Lower leg skin (tissue), 4 donors: ENCODE measurements around the gene GUCY1A1. TPM values are rescaled to one million over a fixed set of nuclear protein-coding genes. Genes with fewer than 3 reads are reported as not detected.

Experiments used
- DNase-seq, 2 donors: peaks; one replicate each; pipeline ENCODE4 v3.0.0-alpha.2; 2019; ENCODE audit warnings: low spot score in 2 of 2
- H3K4me3 ChIP-seq: fragments of 200-600 bp; sonication (generic); 2 replicates; pipeline ENCODE4 v1.5.1; 2017; ENCODE audit warnings: mild to moderate bottlenecking, low read depth; ENCODE audit not compliant: poor library complexity, severe bottlenecking
- POLR2A ChIP-seq, 2 donors: fragments of 450-650 bp; IDR thresholded peaks; one replicate each; pipeline ENCODE4 v1.6.1; 2016 to 2017; ENCODE audit warnings: antibody characterized with exemption in 2 of 2, mild to moderate bottlenecking in 1 of 2, moderate library complexity in 1 of 2
- whole genome bisulfite sequencing, 2 donors: methylation state at CpG; one replicate each; pipeline ENCODE4 v1.1.5; 2018; 5-methylcytosine and 5-hydroxymethylcytosine counted together
- intact Hi-C: fragments of 100-400 bp; cut with DNase I; formaldehyde crosslinking; loops from one replicate; pipeline ENCODE4 v1.15.0; 2023; ENCODE audit warnings: low total_unique reads
- total RNA-seq, 4 donors: library from RNA; depleted of rRNA; stranded (reverse); fragments of >200 nt; gene quantifications; one replicate each; pipeline ENCODE4 v1.1.0, GENCODE V29; 2016
- TF ChIP-seq, protein P1 (sequence below), 3 donors: fragments of 450-650 bp; IDR thresholded peaks; one replicate each; pipeline ENCODE4 v1.5.1; 2016; ENCODE audit warnings: antibody characterized with exemption in 3 of 3, mild to moderate bottlenecking in 3 of 3, moderate library complexity in 2 of 3

Gene GUCY1A1
- total RNA-seq, 4 donors from 2014 or later: 1.5 to 12.9 (median 9.2) TPM

DNA sequence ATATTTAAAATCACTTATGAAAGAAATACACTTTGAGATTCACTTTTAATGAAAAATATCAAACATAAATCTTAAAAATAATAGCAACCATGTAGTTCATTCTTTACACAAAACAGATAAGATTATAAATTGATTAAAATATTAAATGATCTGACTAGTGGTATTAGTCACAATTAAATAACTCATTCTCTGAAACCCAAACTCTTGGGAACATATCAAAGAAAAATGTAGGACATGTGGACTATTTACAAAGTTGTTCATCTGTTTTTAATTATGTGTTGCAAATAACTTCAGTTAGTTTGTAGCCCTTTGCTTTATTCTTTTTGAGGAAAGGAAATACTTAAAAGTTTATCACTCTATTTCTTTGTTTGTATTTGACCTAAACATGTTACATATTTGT lies 9.5 kb upstream of the GUCY1A1 start:
- TF ChIP-seq POLR2A (IDR thresholded peaks at IDR 0.05): no peak
- TF ChIP-seq, protein P1, sequence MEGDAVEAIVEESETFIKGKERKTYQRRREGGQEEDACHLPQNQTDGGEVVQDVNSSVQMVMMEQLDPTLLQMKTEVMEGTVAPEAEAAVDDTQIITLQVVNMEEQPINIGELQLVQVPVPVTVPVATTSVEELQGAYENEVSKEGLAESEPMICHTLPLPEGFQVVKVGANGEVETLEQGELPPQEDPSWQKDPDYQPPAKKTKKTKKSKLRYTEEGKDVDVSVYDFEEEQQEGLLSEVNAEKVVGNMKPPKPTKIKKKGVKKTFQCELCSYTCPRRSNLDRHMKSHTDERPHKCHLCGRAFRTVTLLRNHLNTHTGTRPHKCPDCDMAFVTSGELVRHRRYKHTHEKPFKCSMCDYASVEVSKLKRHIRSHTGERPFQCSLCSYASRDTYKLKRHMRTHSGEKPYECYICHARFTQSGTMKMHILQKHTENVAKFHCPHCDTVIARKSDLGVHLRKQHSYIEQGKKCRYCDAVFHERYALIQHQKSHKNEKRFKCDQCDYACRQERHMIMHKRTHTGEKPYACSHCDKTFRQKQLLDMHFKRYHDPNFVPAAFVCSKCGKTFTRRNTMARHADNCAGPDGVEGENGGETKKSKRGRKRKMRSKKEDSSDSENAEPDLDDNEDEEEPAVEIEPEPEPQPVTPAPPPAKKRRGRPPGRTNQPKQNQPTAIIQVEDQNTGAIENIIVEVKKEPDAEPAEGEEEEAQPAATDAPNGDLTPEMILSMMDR (IDR thresholded peaks at IDR 0.05): no peak
- no peak overlapping the region for H3K4me3 ChIP-seq
- intact Hi-C loops: no loop called here

DNA sequence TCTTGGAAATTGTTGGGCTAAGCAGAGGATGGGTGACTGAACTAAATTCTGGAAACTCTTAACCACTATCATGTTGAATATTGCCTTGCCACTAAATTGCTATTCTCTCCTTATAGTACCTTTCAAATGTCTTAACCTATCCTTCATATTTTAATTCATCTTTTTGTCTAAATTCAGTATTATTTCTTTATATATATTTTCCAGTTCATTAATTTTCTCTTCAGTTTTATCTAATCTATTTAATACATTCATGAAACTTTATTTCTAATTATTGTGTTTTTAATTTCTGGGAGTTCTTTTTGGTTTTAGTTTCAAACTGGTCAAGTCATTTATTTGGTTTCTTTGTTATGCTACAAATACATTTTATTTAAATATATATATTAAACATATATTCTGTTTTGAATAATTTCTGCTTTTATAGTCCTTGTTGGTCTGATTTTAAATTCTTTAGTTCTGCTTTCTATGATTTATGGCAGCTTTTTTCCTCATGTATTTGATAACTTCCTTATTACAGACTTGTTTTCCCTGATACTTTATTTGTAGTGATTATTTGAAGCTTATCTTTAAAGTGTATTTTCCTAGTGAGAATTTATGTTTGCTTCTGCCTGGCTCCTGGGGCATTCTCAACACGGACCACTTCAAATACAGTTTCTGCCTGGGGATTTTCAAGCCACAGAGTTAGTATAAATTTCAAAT lies 8.5 kb upstream of the GUCY1A1 start:
- 34 to 59% methylated on average over 1 of the region's 1 CpG for WGBS, 2 donors
- DNase-seq: no peak
- no peak overlapping the region for H3K4me3 ChIP-seq
- TF ChIP-seq, protein P1 (IDR thresholded peaks at IDR 0.05): no peak
- TF ChIP-seq POLR2A (IDR thresholded peaks at IDR 0.05): no peak
- intact Hi-C loops: no loop called here

More for the DNA sequence above, 9.5 kb upstream of the GUCY1A1 start:
- DNase-seq: no peak

DNA sequence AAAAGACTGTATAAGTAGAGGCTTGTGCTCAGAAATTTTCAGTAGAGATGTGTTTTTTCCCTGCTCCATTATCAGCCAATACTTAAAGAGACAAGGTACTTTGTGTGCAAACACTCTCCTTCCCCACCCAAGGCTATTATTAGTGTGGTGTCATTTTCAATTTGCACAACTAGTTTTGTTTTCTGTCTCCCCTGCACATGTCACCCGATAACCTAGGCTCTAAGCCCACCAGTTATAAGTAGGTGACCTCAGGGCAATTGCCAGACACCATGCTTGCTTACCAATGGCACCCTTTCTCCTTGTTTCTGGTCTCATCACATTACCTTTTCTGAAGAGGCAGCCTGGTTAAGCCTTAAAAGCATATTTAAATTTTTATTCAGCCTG lies 8.0 kb upstream of the GUCY1A1 start:
- DNase-seq: no peak
- TF ChIP-seq, protein P1 (IDR thresholded peaks at IDR 0.05): no peak
- no peak for TF ChIP-seq POLR2A (IDR thresholded peaks at IDR 0.05)
- intact Hi-C loops: no loop called here
- no peak overlapping the region for H3K4me3 ChIP-seq
- WGBS, 2 donors: 70 to 87% methylated on average over 1 of the region's 1 CpG

DNA sequence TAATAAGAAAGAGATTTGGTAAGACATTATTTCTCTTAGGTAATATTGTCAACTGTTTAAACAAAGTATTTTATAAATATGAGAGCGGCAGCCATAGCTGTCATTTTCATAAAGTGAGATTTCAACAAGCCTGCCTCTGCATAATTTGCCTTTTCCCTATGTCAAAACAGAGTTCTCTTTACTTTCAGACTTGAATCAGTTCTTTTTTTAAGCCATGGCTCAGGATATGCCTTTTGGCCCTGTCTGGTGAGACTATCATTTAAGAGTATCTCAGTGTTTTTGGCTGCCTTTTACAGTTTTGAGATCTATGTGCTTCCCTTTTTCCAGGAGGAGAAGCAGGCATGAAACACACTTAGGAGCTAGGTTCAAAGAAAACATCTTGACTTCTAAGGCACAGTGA lies 7.5 kb upstream of the GUCY1A1 start:
- intact Hi-C loops: no loop called here
- TF ChIP-seq POLR2A (IDR thresholded peaks at IDR 0.05): no peak
- TF ChIP-seq, protein P1 (IDR thresholded peaks at IDR 0.05): no peak
- no peak for DNase-seq
- H3K4me3 ChIP-seq: no peak overlapping the region
- 86 to 94% methylated on average over 1 of the region's 1 CpG for WGBS, 2 donors

GRCh38 chr4:155660436-155660835 lies 6.2 kb upstream of the GUCY1A1 start:
- no peak overlapping the region for H3K4me3 ChIP-seq
- TF ChIP-seq, protein P1 (IDR thresholded peaks at IDR 0.05): no peak
- no peak for TF ChIP-seq POLR2A (IDR thresholded peaks at IDR 0.05)
- WGBS, 2 donors: 55 to 71% methylated on average over 2 of the region's 2 CpGs
- no peak for DNase-seq
- intact Hi-C loops: no loop called here

DNA sequence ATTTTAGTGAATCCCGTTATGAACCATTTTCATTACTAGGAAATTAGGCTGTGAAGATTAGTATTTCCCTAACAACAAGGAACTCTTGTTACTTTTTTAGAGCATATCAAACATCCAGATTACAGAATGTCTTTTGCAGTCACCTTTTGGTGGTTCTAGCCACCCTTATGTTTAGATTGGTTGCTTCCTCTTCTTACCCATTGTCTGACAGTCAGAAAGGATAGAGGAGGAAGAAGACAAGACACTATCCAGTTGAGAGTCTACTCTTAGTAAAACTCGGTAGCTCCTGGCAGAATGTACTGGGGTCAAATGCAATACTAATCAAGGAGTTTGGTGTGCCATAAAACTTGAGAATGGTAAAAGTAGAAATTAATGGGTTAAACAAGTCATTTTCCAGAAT lies 1.6 kb upstream of the GUCY1A1 start:
- no peak overlapping the region for H3K4me3 ChIP-seq
- DNase-seq: no peak
- WGBS, 2 donors: 88 to 89% methylated on average over 2 of the region's 2 CpGs
- intact Hi-C loops: no loop called here
- no peak for TF ChIP-seq POLR2A (IDR thresholded peaks at IDR 0.05)
- TF ChIP-seq, protein P1 (IDR thresholded peaks at IDR 0.05): no peak
